Posterior cingulate gyrus (tissue), 11 donors: ENCODE results near the gene HIVEP3.

ENCODE experiments used
- DNase-seq, 10 donors: peaks; one replicate each; pipeline versions ENCODE4 v3.0.0 to v3.0.0-alpha.2; 2020 to 2021; ENCODE audit warnings: mixed read lengths in 3 of 10
- intact Hi-C: fragments of 100-400 bp; cut with DNase I; formaldehyde crosslinking; loops from one replicate; pipeline ENCODE4 v1.15.1; 2023

The HIVEP3 gene

DNA sequence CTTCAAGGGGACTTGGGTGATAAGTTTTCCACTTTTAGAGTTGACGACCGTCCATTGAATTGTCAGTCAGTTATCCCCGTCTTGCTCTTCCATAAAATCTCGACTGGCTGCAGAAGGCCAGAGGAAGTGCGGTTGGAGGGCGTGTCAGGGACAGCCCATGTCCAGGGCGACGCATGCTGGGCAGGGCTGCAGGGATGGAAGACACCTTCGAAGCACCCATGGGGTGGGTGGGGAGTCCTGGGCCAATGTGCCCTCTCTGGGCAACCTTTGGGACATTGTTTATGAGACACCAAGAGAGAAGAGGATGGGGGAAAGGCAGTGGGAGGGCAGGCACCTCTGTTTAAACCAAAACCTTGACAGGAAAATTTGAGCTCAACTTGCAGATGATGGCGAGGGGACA, 395.7 kb downstream of the HIVEP3 start:
- peak in 1 of 10 donors; percentile 71 for DNase-seq

DNA sequence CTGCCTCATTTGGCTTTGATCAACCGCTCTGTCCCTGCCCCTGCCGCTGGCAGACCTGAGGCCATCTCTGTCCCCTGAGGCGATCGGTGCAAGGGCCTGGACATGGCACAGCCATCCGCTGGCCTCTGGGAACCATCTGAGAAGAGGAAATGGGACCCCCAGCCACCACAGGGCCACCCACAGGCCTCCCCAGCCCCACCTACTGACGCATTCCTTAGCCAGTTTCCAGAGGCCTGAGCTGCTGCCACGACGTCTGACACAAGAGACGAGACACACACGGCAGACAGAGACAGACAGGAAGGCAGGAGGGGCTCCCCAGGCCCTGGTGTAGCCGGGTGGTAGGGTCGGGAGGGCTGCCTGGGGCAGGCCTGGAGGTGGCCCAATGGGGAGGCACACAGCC, 397.0 kb downstream of the HIVEP3 start:
- intact Hi-C loops, result no loop called here
- peak in 1 of 10 donors; percentile 43 for DNase-seq

More for the DNA sequence above, 395.7 kb downstream of the HIVEP3 start:
- intact Hi-C loops, result no loop called here

DNA sequence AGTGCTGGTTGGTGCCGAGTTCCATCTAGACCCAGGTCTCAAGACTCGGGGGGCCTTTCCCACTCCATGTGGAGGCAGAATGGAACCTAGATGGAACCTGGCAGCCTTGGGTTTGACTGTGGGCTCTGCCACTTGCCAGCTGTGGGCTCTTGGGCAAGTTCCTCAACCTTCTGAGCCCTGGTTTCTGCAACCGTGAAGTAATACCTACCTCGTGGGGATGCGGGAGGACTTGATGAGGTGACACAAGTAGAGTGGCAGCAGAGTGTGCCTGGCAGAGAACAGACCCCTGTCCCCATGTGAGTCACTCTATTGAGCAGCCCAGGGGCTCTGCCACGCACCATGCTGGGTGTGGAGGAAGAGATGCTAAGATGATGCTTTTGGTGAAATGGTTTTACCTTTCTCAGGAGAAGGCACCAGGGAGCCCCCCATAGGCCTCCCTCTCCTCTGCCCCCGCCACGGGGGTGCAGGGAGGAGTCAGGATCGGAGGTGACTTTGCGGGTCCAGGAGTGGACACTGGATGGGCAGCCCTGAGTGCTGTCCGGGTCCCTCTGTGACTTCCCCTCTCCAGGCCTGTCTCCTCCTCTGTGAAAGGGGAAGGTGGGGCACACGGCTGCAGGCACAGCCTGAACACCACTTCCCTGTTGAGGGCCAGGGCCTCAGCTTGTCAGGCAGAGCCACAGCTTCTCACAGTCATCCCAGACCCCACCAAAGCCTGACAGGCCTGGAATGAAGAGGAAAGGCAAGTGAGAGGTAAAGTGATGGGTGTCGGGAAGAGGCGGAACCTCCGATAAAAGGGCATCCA, 397.6 kb downstream of the HIVEP3 start:
- peak in 1 of 10 donors; percentile 52 for DNase-seq
- intact Hi-C loops, result no loop called here

DNA sequence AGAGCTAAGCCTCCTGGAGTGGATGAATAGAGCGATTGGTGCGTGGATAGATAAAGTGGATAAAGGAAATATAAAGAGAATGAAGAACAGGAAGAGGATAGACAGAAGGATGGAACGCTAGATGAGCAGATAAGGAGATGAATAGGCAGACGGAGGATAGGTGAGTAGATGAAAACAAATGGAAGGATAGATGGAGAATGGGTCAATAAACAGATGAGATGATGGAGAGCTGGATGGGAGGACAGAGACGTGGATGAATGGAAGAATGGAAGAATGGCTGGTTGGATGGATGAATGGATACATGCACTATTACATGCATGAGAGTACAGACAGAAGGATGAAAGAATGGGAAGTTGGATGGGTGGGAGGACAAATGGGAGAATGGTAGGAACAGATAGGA, 399.1 kb downstream of the HIVEP3 start:
- no peak for DNase-seq

DNA sequence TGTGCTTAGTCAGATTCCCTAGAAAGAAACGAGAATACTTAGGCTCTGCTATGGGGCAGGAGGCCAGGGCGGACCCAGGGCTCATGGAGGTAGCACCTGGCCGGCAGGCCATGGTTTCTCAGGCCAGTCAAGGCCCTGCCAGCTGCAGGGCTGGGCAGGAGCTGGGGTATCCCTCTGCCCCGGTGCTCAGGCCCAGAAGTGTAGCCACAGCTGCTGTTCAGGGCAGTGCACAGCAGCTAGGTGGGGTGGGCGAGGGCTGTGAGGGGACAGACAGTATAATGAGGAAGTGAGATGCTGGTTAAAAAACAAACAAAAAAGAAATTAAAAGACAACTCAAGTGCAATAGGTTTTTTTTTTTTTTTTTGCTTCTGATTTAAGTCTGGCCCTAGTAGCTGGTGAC, 400.3 kb downstream of the HIVEP3 start:
- peak in 1 of 10 donors; percentile 79 for DNase-seq
- intact Hi-C loops, result loop anchor here (5.0 kb wide), 2 partner anchors 66 to 259 kb away; no protein-coding TSS in a partner anchor

More for the DNA sequence above, 399.1 kb downstream of the HIVEP3 start:
- intact Hi-C loops, result loop anchor here (5.0 kb wide), 2 partner anchors 67 to 258 kb away; no protein-coding TSS in a partner anchor

DNA sequence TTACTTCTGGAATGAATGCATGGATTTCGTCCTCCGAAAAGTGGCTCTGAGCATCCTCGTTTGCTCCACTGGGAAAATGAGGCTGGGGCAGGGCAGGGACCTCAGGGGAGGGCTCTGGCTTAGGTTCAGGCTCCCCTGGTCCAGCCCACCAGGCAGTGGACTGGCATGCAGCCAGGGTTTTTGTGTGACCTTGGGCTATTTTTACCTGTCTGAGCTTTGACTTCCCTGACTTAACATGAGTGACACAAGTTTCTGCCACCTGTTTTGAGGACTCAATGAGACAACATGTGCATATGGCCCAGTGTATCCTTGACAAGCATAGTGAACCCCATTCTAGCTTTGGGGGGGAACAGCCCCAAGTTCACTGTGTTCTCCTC, 401.7 kb downstream of the HIVEP3 start:
- intact Hi-C loops, result loop anchor here (5.0 kb wide), 2 partner anchors 65 to 260 kb away; no protein-coding TSS in a partner anchor
- no peak for DNase-seq

DNA sequence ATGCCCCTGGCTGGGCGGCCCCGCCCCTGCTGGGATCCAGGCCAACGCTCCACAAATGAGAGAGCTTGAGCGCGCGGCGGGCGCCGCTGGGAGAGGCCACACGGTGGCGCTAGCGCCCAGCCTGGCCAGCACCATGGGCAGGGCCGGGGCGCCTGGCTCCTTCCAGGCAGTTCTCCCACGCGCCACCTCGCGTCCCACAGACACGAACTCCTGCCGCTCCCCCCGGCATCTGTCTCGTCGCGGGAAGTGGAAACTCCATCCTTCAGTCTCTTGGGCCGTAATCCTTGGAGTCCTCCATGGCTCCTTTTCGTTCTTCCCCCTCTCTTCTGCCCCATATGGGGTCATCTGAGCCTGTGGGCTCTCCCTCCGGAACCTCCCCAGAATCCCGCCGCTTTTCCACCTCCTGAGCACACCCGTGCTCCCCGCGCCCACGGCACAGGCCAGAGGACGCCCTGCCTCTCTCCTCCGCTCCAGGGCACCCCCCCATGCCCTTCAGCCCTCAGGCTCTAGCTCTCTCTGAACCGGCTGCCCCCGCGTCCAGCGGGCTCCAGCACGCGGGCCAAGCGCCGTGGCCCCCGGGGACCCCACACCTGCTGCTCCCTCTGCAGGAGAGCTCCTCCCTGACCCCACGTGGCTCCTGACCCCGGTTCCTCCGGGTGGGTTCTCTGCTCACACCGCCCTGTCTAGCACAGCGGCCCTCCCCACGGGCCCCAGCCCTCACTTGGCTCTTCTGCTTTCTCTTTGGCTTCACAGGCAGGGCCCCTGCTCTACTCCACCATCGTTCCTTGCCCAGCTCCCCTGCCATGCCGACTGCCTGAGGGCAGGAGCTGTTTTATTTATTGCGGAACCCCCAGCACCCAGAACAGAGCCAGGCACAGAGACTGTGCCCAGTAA, 402.3 kb downstream of the HIVEP3 start:
- intact Hi-C loops, result loop anchor here (1.0 to 5.0 kb wide), 3 partner anchors 64 to 261 kb away; no protein-coding TSS in a partner anchor
- DNase-seq, result peak; percentile 85 to 99 (median 91)

DNA sequence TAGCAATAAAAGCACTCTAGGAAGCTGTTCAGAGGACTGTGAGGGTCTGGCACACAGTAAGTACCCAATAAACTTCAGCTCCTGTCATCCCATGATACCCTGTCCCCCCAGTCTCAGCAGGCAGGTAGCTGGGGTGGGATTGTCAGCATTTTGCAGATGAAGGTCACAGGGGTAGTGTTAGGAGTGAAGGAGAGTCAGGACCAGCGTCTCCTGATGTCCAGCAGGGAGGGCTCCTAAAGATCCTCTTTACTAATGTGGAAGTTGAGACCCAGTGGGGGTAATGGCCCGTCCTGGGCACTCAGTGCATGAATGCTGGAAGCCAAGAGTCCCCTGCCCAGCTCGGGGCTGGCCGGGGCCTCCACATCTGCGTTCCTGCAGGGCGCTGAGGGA, 402.9 kb downstream of the HIVEP3 start:
- intact Hi-C loops, result loop anchor here (1.0 to 5.0 kb wide), 3 partner anchors 63 to 262 kb away; no protein-coding TSS in a partner anchor
- no peak for DNase-seq

DNA sequence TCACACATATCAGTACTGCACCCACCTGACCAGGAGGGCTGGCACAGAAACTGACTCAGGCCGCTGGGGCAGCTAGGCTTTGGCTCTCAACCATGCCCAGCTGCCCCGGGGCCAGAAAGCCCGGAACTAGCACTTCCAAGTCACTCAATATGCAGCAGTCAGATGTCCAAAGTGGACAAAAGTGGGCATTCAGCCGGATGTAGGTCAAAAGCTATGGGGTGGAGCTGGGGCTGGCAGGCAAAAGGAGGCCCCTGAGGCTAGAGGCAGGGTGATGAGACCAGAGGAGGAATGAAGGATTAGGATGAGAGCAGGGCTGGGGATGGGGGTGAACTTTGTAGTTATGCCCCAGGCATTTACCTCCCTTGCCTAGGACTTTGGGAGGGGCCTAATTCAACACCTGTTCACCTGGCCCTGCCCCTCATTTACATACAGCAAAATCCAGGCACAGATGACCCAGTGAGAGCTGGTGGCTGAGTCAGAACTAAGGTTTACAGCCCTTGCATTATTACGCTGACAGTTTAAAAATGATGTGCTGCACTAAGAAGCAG, 403.5 kb downstream of the HIVEP3 start:
- peak; percentile 45 to 96 (median 70) for DNase-seq
- intact Hi-C loops, result loop anchor here (5.0 kb wide), 2 partner anchors 63 to 262 kb away; no protein-coding TSS in a partner anchor

DNA sequence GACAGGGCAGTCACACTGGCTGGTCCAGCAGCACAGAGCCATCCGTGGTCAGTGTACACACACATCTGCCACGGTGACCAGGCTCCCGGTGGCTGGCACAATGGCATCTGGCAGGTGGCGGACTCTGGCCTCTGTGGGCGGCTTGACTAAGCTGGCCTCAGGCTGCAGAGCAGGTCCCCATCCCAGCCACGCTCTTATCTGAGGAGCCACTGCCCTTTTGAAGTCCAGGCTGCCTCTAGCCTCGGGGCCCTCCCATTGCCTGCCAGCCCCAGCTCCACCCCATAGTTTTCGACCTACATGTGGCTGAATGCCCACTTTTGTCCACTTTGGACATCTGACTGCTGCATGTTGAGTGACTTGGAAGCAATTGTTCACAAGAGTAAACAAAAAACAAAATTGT, 404.3 kb downstream of the HIVEP3 start:
- intact Hi-C loops, result no loop called here
- DNase-seq, result peak in 1 of 10 donors; percentile 77

DNA sequence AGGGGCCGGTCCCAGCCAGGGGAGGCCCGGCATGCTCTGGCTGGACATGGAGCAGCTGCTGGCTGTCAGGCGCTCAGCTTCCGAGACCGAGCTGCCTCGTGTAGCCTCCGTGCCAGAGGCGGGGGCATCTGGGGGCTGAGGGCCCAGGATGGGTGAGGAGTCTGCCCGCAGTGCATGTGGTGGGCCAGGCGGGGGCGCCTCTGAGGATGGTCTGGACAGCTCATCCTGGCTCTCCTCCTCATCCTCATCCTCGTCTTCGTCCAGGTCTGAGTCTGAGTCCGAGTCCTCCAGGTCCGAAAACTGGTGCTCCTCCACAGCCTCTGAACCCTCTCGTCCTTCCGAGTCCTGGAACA, 405.4 kb downstream of the HIVEP3 start:
- intact Hi-C loops, result no loop called here
- DNase-seq, result peak in 2 of 10 donors; percentile 79 to 85

DNA sequence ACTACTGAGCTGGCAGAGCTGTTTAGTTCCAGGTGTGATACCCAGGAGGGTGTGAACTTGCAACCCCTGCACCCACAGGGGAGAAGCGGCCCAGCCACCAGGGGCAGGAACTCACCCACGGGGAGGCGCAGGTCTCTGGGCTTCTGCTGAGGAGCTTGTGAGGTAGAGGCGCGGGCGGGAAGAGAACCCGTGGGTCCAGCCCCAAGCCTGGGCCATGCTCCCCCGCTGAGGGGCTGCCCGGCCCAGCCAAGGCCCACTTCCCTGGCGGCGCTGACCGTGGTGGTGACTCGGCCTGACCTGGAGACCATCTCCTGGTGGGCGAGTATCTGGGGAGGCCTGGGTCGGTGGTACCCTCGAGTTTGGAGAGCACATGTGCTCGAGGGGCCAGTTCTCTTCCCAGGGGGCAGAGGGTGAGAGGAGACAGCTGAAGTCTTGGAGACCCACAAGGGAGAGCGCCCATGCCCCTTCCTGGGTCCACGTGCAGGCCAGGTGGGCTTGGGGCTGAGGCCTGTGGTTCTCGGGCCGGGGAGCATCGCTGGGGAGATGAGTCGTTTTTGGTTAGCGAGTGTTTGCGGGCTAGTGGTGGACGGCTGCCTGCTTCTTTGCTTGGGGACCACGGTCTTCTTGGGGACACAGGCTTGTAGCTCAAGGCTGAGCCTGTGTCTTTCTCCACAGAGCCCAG, 405.9 kb downstream of the HIVEP3 start:
- intact Hi-C loops, result no loop called here
- peak in 2 of 10 donors; percentile 79 to 83 for DNase-seq

DNA sequence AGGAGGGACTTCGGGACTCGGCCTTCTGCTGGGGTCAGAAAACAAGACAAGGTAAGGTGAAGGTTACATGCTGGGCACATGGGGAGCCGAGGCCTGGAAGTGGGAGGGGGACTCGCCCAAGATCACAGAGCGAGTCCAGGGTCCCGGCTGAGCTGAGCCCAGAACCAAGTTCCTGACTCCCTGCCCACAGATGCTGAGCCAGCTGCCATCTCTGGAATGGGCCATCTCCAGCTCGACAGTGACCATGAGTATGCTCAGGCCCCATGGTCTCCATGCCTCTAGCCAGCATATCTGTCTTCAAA, 407.5 kb downstream of the HIVEP3 start:
- peak in 1 of 10 donors; percentile 74 for DNase-seq
- intact Hi-C loops, result no loop called here

DNA sequence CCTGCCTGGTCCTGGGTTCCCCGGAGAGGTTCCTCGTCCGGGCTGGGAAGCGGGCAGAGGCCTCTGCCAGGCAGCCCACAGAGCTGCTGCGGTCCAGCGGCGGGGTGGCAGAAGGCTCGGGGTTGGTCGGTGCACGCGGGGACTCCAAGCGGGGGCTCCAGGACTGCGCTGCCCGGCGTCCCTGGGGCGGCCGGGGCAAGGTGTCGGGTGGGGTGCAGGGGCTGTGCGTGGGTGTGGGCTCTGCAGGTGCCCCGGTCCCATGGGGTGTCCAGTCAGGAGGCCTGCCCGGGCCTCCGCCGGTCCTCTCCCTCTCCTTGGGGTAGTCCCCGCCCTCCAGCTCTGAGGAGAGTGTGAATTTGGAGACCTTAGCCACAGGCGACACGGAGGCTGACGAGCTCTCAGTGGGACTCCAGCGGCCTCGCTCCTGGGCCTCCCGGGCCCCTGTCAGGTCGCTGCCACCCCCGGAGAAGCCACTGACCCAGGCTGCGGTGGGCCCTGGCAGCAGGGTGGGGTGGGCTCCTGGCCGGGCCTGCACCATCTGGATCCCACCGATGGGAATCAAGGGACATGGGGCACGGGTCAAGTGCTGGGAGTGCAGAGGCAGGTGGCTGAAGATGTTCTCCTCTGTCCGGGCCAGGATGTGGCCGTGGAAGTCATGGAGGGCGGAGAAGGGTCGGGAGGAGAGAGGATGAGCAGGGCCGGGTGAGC, 408.0 kb downstream of the HIVEP3 start:
- intact Hi-C loops, result no loop called here
- DNase-seq, result peak in 2 of 10 donors; percentile 72 to 81

DNA sequence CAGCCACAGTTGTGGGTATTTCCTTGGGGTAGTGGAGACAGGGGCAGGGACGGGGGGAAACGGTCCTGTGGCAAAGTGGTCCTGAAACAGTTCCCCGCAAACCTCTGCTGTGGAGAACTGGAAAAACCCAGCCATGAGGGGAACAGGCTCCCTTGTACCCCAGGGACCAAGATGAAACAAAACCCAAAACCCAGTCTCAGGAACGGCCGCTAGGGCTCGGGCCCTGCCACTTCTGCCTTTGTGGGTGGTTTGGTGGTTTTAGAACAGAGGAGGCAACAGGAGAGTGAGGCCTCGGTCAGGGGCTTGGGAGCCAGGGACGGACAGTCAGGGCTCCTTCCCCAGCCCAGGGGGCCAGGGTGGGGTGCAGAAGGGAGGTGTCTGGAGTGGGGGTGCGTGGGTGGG, 409.5 kb downstream of the HIVEP3 start:
- intact Hi-C loops, result no loop called here
- DNase-seq, result peak in 2 of 10 donors; percentile 49 to 61

DNA sequence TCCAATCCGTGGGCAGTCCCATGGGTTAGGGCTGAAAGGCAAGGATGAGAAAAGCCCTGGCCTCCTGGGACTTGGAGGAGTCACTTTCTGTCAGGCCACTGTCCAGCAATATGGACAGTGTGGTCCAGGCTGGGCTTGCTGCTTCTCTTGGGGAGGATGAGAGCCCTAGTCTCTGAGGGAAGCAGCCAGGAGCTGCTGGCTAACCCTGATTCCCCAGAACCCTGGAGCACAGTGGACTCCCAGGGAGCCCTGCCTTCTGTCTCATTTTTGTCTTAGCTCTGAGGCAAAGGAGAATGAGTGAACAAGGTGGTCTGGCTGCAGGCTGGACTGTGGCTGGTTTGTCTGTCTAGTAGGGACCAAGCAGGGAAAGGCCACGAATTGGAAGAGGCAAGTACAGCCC, 410.4 kb downstream of the HIVEP3 start:
- intact Hi-C loops, result no loop called here
- DNase-seq, result peak in 2 of 10 donors; percentile 41 to 65

DNA sequence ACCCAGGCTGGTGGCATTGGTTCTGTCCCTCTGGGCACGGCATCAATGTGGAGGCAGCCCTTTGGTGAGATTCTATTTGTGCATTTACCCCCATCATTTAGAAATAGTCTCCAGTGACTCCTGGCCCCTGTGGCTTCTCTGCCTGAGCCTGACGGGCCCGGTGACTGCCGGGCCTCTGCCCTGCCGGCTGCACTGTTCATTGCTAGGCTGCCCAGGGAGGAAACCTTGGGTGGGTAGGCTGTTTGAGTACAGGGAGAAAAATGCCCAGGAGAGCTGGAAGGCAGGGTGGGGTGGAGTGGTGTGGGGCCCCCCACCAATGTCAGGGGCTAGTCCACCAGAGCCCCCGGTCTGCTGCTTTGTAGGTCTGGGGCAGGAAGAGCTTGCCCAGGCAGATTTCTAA, 410.9 kb downstream of the HIVEP3 start:
- intact Hi-C loops, result no loop called here

DNA sequence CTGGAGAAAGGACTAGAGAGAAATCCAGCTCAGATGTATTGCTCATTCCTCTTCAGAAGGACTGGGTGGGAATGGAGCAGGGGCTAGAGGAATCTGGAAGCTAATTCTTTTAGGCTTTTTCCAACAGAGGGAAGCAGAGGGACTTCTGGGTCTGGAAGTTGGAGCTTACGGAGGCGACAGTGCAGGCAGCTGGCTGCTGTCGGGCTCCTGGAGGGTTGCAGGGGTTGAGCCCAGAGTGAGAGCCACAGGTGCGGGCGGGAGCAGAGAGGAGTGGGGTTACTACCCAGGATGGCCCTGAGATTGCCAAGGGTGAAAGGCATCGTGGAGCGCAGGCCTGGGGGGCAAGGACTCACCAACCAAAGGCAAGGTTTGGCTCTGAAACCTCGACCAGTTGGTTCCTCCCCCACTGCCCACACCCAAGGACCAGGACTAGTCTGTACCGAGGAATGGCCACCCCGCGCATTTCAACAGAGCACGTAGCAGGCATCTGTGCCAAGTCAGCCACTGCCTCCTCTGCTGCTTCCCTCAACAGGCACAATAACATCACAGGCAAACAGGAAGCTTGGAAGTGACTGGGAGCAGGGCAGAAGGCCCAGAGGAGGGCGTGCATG, 411.5 kb downstream of the HIVEP3 start:
- DNase-seq, result peak in 3 of 10 donors; percentile 70 to 84 (median 84)
- intact Hi-C loops, result no loop called here

More for the DNA sequence above, 410.9 kb downstream of the HIVEP3 start:
- peak in 1 of 10 donors; percentile 51 for DNase-seq
